Left ventricle myocardium superior (tissue), 1 donor: ENCODE measurements around the gene CDHR4. TPM values are rescaled to one million over a fixed set of nuclear protein-coding genes. Genes with fewer than 3 reads are reported as not detected.
"Not testable (repeated sequence)": the region's sequence is repeated elsewhere in the genome, so short reads cannot be mapped to it uniquely, and the experiment has no call there.

Experiments
- ATAC-seq: fragments of 200-7000 bp; cut with Tn5 transposase; one replicate; pipeline ENCODE4 v1.9.1; 2020; ENCODE audit warnings: mild to moderate bottlenecking, moderate library complexity
- DNase-seq: peaks from one replicate; pipeline ENCODE4 v3.0.0-alpha.2; 2020
- intact Hi-C: fragments of 100-400 bp; cut with micrococcal nuclease; formaldehyde crosslinking; loops from one replicate; pipeline ENCODE4 v1.11.0; 2022
- microRNA-seq: library from miRNA; unstranded; fragments of <30 nt; microRNA quantifications from one replicate; pipeline ENCODE4 v1.2.0, GENCODE V29; 2020; ENCODE audit warnings: borderline number of aligned reads
- total RNA-seq: library from RNA; stranded (reverse); fragmentation: NEBNext Ultra II Directional; extraction: Animal tissue kit (Norgen Biotek cat#: 25700); gene quantifications from one replicate; pipeline ENCODE4 v1.2.1, GENCODE V29; 2021
- donor health status: DM: no; HTN: yes; CAD: no; lungs with severe emphysema.

The CDHR4 gene
- total RNA-seq, 1 donor from 2014 or later = not detected

DNA sequence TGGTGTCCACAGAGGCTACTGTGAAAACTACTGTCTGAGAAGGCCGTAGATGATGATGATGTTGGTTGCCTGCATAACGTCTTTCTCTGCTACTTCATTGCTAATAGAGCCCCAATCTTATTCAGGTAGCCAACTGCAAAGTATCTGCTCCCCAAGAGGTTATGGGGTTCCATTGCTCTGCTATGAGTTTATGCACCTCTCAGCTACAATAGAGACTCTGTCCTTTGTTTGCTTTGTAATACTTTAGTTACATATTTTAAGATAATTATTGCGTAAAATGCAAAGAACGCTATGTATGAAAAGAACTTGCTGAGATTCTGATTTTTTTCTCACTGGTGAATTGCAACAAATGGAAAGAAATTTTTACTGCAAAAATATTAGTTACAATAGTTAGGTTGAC lies 48.2 kb downstream of the CDHR4 start:
- ATAC-seq (no peak), DNase-seq (no peak)
- intact Hi-C loops = no loop called here

DNA sequence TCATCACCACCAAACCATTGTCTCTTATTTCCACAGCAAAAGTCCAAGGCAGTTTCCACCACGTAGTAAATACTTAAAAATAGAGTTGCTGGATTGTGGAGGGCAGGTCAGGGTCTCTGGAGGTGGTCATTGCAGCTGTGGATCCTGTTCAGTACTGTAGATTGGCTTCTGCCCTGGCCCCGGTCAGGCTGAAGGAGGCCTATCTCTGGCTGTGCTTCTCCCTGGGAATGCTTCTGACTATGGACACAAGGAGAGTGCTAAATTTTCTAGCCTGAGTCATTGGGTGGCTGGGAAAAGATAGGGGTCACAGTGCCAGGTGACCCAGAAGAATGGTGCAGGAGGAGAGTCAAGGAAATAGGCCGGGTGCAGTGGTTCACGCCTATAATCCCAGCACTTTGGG lies 49.6 kb downstream of the CDHR4 start:
- ATAC-seq (peak; percentile 48), DNase-seq (no peak)
- intact Hi-C loops = no loop called here

DNA sequence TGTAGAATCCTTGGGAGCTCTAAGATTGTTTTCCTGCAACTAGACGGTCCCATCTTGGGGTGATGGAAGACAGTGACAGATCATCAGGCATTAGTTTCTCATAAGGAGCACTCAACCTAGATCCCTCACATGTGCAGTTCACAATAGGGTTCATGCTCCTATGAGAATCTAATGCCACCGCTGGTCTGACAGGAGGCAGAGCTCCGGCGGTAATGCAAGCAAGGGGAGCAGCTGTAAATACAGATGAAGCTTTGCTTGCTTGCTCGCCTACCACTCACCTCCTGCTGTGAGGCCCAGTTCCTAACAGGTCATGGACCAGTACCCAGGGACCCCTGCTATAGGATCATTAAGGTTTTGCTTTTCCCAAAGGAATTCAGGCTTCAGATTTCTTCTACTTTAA lies 50.8 kb downstream of the CDHR4 start:
- DNase-seq, intact Hi-C loops, ATAC-seq: not testable (repeated sequence)

DNA sequence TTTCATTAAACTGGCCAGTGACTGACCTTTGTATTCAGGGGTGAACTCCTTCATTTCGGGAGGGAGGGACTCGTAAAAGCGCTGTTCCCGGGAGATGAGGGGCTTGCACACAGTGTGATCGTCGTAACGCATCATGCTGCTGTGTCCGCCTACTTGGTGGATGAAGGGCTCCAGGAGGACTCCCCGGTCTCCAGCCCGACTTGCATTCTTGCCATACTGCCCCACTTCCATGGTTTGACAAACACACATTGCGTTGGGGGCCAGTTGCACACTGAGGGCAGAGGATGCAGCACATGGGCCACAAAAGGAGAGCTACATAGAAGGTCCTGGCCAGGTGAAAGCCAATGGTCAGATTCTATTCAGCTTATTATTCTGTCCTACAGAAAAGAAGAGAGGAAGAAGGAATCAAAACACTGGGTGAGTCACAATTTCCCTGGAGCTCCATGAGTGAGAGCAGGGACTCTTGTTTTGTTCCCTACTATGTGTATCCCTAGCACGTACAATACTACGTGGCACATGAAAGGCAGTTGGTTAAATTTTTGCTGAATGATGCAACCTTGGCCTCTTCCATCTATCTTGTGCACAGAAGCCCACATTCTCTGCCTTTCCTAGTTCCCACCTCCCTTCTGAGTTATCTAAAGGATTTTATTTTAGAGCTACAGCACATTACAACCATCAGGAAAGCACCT lies 51.7 kb downstream of the CDHR4 start:
- ATAC-seq (no peak), DNase-seq (no peak)
- intact Hi-C loops = no loop called here

DNA sequence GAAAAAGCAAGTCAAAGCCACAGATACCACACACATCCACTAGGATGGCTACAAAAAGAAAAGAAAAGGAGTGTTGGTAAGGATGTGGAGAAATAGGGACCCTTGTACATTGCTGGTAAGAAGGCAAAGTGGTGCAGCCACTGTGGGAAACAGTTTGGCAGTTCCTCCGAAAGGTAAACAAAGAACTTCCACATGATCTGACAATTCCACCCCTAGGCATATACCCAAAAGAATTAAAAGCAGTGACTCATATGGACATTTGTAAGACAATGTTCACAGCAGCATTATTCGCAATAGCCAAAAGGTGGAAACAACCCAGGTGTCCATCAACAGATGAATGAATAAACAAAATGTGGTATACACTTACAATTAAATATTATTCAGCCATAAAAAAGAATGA lies 53.7 kb downstream of the CDHR4 start:
- ATAC-seq = no peak
- DNase-seq = no peak
- intact Hi-C loops = no loop called here

Small RNA genes within 50 kb of the gene (microRNA-seq; reads per million reads assigned to microRNA genes)
- not detected for gene MIR5193

Other genes with a start within 250 kb of the CDHR4 start
- gene BSN, start 245.4 kb downstream of the CDHR4 start, total RNA-seq = 0.30 TPM
- gene APEH, start 125.5 kb downstream of the CDHR4 start, total RNA-seq = 113 TPM
- 6.6 TPM for gene MST1, start 110.4 kb downstream of the CDHR4 start, total RNA-seq
- gene RNF123, start 110.3 kb downstream of the CDHR4 start, total RNA-seq = 45.3 TPM
- gene AMIGO3, start 80.2 kb downstream of the CDHR4 start, total RNA-seq = not detected
- 16.4 TPM for gene GMPPB, start 75.9 kb downstream of the CDHR4 start, total RNA-seq
- 18.5 TPM for gene IP6K1, start 13.3 kb downstream of the CDHR4 start, total RNA-seq
- gene INKA1, start 3.4 kb upstream of the CDHR4 start, total RNA-seq = 1.7 TPM
- 26.7 TPM for gene UBA7, start 14.1 kb upstream of the CDHR4 start, total RNA-seq
- gene TRAIP, start 56.7 kb upstream of the CDHR4 start, total RNA-seq = 1.2 TPM
- gene CAMKV, start 70.0 kb upstream of the CDHR4 start, total RNA-seq = not detected
- gene MST1R, start 104.0 kb upstream of the CDHR4 start, total RNA-seq = 2.3 TPM
- 8.1 TPM for gene MON1A, start 129.9 kb upstream of the CDHR4 start, total RNA-seq
- 48.4 TPM for gene RBM6, start 140.3 kb upstream of the CDHR4 start, total RNA-seq